PC-9 (cell line): ENCODE results near the gene PSMB7.

Experiments used
- CTCF ChIP-seq: fragments of 200-600 bp; sonication (generic); conservative IDR thresholded peaks from 2 replicates; pipeline ENCODE4 v1.6.1; 2017; ENCODE audit warnings: mixed run types, antibody characterized with exemption, mild to moderate bottlenecking, moderate library complexity
- EZH2 ChIP-seq: fragments of 200-600 bp; sonication (generic); IDR thresholded peaks from 2 replicates; pipeline ENCODE4 v1.8.0; 2017; ENCODE audit warnings: antibody characterized with exemption, low read depth

DNA sequence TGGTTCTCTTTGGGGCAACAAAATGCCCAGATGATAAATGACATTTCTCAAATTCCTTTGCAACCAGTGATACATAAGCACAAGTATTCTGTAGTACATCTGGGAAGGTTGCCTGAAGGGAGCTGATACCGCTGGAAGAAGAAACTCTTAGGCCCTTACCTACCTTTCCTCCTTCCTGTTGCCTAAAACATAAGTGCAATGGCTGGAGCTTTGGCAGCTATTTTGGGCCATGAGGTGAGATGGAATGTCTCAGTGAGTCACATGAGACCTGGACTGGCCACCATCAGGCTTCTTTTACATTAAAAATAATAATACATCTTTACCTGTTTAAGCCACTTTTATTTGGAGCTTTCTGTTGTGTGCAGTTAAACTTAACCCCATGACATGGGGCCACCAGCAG is 23.8 kb upstream of the PSMB7 start:
- TF ChIP-seq CTCF, result no peak
- no peak for TF ChIP-seq EZH2
